Liver (tissue), 9 donors: ENCODE measurements around the gene CHL1. TPM values are rescaled to one million over a fixed set of nuclear protein-coding genes. Genes with fewer than 3 reads are reported as not detected.

Experiments
- DNase-seq: peaks from one replicate; pipeline ENCODE4 v3.0.0-alpha.2; 2017; ENCODE audit warnings: low spot score
- H3K27ac ChIP-seq, 2 donors: one replicate each; pipeline ENCODE4 v1.7.0; 2013; ENCODE audit warnings: inconsistent platforms in 2 of 2, low read length in 2 of 2, control low read depth in 1 of 2, low read depth in 1 of 2, mild to moderate bottlenecking in 1 of 2
- H3K27me3 ChIP-seq, 4 donors: one replicate each; pipeline versions ENCODE4 v1.6.1 to v1.7.0; 2013; ENCODE audit warnings: low read length in 3 of 4, inconsistent platforms in 1 of 4, mild to moderate bottlenecking in 1 of 4, moderate library complexity in 1 of 4; ENCODE audit not compliant: control insufficient read depth in 4 of 4, insufficient read depth in 4 of 4
- H3K36me3 ChIP-seq, 4 donors: one replicate each; pipeline versions ENCODE4 v1.6.1 to v1.7.0; 2013; ENCODE audit warnings: low read length in 3 of 4, mild to moderate bottlenecking in 3 of 4, low read depth in 1 of 4, moderate library complexity in 1 of 4; ENCODE audit not compliant: control insufficient read depth in 4 of 4, insufficient read depth in 3 of 4
- H3K4me1 ChIP-seq, 4 donors: one replicate each; pipeline versions ENCODE4 v1.6.1 to v1.7.0; 2013; ENCODE audit warnings: low read length in 3 of 4, mild to moderate bottlenecking in 3 of 4, moderate library complexity in 1 of 4; ENCODE audit not compliant: control insufficient read depth in 4 of 4, insufficient read depth in 4 of 4
- H3K4me3 ChIP-seq, 3 donors: one replicate each; pipeline versions ENCODE4 v1.6.1 to v1.7.0; 2013; ENCODE audit warnings: low read length in 3 of 3, control low read depth in 1 of 3, low read depth in 1 of 3, mild to moderate bottlenecking in 1 of 3
- H3K9ac ChIP-seq, 2 donors: one replicate each; pipeline ENCODE4 v1.7.0; 2013; ENCODE audit warnings: low read length in 2 of 2, mild to moderate bottlenecking in 2 of 2, moderate library complexity in 2 of 2, control low read depth in 1 of 2, low read depth in 1 of 2
- H3K9me3 ChIP-seq, 4 donors: one replicate each; pipeline versions ENCODE4 v1.6.1 to v1.7.0; 2013; ENCODE audit warnings: low read length in 3 of 4; ENCODE audit not compliant: control insufficient read depth in 4 of 4
- FOXA2 ChIP-seq: IDR thresholded peaks from 2 replicates; pipeline ENCODE4 v1.6.1; 2016; ENCODE audit warnings: antibody characterized with exemption
- JUND ChIP-seq, 2 donors: IDR thresholded peaks; 2 replicates each; pipeline ENCODE4 v1.6.1; 2016; ENCODE audit warnings: antibody characterized with exemption in 2 of 2
- YY1 ChIP-seq: IDR thresholded peaks from 2 replicates; pipeline ENCODE4 v1.6.1; 2016; ENCODE audit warnings: antibody characterized with exemption, mild to moderate bottlenecking
- WGBS: extraction: QIAGEN DNeasy Blood & Tissue Kit; methylation state at CpG from one replicate; pipeline ENCODE4 v1.1.7; 2013; 5-methylcytosine and 5-hydroxymethylcytosine counted together
- polyA plus RNA-seq, 2 donors: library from polyadenylated mRNA; stranded (reverse) in 1 of 2; unstranded in 1 of 2; fragments of 200-250 nt in 1 of 2; fragments of >200 nt in 1 of 2; fragmentation: Nextera tagmentation in 1 of 2; extraction: Ambion mirVana in 1 of 2; gene quantifications; one replicate each; pipeline versions ENCODE4 v1.2.1 to v1.2.3, GENCODE V29; 2013 to 2015
- total RNA-seq, 2 donors: library from RNA; depleted of rRNA; stranded (reverse); fragments of >200 nt; gene quantifications; one replicate each; pipeline ENCODE4 v1.2.3, GENCODE V29; 2014
- TF ChIP-seq, protein P1 (sequence below): IDR thresholded peaks from 2 replicates; pipeline ENCODE4 v1.6.1; 2016; ENCODE audit warnings: antibody characterized with exemption, mild to moderate bottlenecking
- TF ChIP-seq, protein P2 (sequence below): IDR thresholded peaks from 2 replicates; pipeline ENCODE4 v1.6.1; 2016; ENCODE audit warnings: antibody characterized with exemption
- TF ChIP-seq, protein P3 (sequence below): fragments of 150-350 bp; IDR thresholded peaks from 2 replicates; pipeline ENCODE4 v1.5.1; 2017; ENCODE audit warnings: improper control_type of control experiment, low read depth, low read length; ENCODE audit not compliant: missing input control
- donor health status: healthy.
- donor health status: healthy.
- donor health status: healthy.
- donor health status: healthy.
- donor health status: healthy.

The CHL1 gene
- total and polyA plus RNA-seq, 4 donors, result 0.03 to 8.1 (median 0.66) TPM

DNA sequence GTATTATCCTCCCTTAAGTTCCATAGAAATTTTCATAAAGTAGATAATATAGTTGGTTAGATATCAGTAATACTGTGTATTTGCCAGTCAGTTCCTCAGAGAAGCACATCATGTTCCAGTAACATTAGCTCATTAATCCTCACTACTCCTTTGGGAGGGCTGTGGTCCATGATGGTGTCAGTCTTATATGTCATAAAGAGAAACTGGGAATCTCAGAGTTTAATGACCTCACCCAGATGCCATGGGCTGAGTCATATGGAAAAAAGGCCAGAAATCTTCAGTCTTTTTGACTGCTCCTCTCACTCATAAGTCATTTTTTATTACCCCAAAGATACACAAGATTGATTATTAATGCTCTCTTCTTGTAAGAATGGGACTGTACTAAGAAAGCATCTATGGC lies 188.6 kb downstream of the CHL1 start:
- Histone ChIP-seq H3K27ac (no peak overlapping the region), H3K36me3 (no peaks in the 10 kb centered on the region), H3K27me3 (no peaks in the 10 kb centered on the region), H3K4me1 (no peaks in the 10 kb centered on the region), H3K9ac (no peak overlapping the region), H3K4me3 (no peak overlapping the region), H3K9me3 (no peaks in the 10 kb centered on the region)
- DNase-seq, result no peak
- TF ChIP-seq, protein P1, sequence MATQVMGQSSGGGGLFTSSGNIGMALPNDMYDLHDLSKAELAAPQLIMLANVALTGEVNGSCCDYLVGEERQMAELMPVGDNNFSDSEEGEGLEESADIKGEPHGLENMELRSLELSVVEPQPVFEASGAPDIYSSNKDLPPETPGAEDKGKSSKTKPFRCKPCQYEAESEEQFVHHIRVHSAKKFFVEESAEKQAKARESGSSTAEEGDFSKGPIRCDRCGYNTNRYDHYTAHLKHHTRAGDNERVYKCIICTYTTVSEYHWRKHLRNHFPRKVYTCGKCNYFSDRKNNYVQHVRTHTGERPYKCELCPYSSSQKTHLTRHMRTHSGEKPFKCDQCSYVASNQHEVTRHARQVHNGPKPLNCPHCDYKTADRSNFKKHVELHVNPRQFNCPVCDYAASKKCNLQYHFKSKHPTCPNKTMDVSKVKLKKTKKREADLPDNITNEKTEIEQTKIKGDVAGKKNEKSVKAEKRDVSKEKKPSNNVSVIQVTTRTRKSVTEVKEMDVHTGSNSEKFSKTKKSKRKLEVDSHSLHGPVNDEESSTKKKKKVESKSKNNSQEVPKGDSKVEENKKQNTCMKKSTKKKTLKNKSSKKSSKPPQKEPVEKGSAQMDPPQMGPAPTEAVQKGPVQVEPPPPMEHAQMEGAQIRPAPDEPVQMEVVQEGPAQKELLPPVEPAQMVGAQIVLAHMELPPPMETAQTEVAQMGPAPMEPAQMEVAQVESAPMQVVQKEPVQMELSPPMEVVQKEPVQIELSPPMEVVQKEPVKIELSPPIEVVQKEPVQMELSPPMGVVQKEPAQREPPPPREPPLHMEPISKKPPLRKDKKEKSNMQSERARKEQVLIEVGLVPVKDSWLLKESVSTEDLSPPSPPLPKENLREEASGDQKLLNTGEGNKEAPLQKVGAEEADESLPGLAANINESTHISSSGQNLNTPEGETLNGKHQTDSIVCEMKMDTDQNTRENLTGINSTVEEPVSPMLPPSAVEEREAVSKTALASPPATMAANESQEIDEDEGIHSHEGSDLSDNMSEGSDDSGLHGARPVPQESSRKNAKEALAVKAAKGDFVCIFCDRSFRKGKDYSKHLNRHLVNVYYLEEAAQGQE, result no peak
- TF ChIP-seq, protein P2, sequence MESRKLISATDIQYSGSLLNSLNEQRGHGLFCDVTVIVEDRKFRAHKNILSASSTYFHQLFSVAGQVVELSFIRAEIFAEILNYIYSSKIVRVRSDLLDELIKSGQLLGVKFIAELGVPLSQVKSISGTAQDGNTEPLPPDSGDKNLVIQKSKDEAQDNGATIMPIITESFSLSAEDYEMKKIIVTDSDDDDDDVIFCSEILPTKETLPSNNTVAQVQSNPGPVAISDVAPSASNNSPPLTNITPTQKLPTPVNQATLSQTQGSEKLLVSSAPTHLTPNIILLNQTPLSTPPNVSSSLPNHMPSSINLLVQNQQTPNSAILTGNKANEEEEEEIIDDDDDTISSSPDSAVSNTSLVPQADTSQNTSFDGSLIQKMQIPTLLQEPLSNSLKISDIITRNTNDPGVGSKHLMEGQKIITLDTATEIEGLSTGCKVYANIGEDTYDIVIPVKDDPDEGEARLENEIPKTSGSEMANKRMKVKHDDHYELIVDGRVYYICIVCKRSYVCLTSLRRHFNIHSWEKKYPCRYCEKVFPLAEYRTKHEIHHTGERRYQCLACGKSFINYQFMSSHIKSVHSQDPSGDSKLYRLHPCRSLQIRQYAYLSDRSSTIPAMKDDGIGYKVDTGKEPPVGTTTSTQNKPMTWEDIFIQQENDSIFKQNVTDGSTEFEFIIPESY, result no peak
- TF ChIP-seq, protein P3, sequence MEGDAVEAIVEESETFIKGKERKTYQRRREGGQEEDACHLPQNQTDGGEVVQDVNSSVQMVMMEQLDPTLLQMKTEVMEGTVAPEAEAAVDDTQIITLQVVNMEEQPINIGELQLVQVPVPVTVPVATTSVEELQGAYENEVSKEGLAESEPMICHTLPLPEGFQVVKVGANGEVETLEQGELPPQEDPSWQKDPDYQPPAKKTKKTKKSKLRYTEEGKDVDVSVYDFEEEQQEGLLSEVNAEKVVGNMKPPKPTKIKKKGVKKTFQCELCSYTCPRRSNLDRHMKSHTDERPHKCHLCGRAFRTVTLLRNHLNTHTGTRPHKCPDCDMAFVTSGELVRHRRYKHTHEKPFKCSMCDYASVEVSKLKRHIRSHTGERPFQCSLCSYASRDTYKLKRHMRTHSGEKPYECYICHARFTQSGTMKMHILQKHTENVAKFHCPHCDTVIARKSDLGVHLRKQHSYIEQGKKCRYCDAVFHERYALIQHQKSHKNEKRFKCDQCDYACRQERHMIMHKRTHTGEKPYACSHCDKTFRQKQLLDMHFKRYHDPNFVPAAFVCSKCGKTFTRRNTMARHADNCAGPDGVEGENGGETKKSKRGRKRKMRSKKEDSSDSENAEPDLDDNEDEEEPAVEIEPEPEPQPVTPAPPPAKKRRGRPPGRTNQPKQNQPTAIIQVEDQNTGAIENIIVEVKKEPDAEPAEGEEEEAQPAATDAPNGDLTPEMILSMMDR, result no peak

DNA sequence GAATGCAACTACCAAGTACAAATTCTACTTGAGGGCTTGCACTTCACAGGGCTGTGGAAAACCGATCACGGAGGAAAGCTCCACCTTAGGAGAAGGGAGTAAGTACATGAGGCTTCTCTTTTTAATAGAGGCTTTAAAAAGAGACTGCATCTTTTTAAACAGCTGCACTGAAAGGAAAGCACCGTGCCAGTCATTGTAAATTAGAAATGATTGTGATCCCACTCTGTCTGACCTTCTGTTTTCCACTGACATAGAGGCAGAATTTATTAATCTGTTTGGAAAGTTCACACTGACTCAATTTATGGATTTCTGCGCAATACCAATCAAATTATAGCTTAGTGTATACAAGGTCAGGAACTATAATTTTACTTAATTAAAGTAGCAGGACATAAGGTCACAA lies 198.2 kb downstream of the CHL1 start:
- DNase-seq, result no peak
- H3K27me3 ChIP-seq, result no peaks in the 10 kb centered on the region
- no peak overlapping the region for H3K9ac ChIP-seq
- no peak overlapping the region for H3K27ac ChIP-seq
- no peak overlapping the region for H3K4me3 ChIP-seq
- no peaks in the 10 kb centered on the region for H3K36me3 ChIP-seq
- 58% methylated on average over 4 of the region's 4 CpGs for WGBS
- no peaks in the 10 kb centered on the region for H3K4me1 ChIP-seq
- TF ChIP-seq YY1 (no peak), FOXA2 (no peak), JUND (IDR thresholded peaks at IDR 0.05) (no peak)
- TF ChIP-seq, protein P3, result no peak
- TF ChIP-seq, protein P2, result no peak
- H3K9me3 ChIP-seq, result no peaks in the 10 kb centered on the region
